ENCODE data around the gene DAB2IP.
"Not testable (repeated sequence)": the region's sequence is repeated elsewhere in the genome, so short reads cannot be mapped to it uniquely, and the experiment has no call there.

DAB2IP gene

DNA sequence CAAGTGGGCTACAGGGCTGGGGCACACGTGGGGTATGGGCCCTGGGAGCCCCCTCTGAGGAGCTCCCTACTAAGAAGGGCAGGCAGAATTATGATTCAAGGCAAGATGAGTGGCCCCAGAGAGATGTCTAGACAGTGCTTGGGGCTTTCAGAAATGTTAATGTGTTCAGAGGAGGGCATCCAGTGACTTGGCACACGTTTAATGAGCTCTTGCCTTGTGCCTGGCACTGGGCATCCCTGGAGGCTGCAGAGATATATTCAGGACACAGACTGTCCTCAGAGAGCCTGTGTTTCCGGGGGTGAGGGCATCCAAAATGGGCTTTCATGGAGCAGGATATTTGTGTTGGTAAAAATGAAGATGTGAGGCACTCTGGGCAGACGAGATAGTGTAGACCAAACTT, 25.4 kb upstream of the DAB2IP start:
- DNase-seq (ENCODE audit: low read depth), result no peak

DNA sequence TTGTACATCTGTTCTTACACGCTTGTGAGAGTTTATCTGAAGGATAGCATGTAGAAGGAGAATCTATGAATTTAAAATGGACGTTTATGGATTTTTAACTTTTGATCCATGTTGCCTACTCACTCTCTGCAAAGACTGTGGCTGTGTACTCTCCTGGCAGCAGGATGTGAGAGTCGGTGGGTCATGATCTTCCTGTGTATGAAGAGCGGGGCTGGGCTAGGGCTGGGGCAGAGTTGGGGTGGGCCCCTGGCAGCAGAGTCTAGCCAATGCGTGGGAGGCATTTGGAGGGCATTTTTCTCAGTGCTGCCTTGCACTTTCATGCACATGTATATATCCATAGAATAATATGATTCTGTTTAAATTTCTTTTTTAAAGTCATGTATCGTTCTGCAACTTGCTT, 24.0 kb upstream of the DAB2IP start:
- no peak for DNase-seq (ENCODE audit: low read depth)

DNA sequence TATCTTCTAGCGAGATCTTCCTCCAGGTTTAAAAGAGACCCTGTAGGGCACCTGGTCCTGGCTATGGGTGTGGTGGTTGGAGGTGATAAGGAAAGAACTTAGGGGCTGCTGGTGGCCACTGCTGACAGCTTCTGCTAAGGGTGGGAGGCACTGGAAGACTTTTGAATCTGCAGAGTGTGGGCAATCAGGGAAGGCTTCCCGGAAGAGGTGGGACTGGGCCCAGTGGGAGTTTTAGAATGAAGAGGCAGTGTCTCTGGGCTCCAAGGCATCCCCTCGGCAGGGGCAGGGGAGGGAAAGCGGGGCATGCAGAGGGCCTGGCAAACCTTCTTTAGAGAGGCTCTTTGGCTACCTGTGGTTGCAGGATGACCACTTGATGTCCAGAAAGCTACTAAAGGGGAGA, 23.0 kb upstream of the DAB2IP start:
- no peak for DNase-seq (ENCODE audit: low read depth)

DNA sequence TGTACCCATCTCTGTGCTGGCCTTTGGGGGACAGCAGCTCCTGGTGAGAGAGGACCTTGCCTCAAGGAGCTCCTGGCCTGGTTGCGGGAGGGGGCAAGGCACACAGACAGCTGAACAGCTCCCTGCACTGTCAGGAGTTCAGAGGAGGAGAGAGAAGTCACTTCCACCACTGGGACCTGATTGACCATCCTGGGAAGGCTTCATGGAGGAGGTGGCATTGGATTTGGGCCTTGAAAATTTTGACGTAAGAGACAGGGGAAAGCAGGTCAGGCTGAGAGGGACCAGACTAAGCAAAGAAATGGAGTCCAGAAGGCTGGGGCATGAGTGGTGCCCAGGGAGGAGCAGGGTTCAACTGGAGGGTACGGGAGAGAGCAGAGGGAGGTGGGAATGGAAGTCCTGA, 20.3 kb upstream of the DAB2IP start:
- DNase-seq (ENCODE audit: low read depth), result no peak

DNA sequence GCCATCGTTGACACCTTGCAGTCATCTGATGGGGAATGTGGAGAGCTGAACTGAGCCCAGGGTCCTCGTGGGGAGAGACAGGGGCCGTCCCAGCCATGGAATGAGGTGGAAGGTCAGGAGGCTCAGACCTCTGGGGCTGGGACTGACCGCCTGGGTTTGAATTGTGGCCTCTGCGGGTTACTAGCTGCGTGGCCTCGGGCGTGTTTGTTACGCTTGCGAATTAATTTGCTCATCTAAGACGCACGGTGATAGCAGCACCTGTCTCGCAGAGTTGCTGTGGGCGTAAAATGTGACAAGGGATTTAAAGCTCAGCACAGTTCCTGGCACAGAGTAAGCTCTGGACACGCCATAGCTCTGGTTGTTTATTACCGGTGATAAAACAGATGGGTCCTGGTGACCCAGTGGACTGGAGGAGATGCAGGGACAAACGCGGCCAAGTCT, 19.4 kb upstream of the DAB2IP start:
- DNase-seq (ENCODE audit: low read depth), result no peak

DNA sequence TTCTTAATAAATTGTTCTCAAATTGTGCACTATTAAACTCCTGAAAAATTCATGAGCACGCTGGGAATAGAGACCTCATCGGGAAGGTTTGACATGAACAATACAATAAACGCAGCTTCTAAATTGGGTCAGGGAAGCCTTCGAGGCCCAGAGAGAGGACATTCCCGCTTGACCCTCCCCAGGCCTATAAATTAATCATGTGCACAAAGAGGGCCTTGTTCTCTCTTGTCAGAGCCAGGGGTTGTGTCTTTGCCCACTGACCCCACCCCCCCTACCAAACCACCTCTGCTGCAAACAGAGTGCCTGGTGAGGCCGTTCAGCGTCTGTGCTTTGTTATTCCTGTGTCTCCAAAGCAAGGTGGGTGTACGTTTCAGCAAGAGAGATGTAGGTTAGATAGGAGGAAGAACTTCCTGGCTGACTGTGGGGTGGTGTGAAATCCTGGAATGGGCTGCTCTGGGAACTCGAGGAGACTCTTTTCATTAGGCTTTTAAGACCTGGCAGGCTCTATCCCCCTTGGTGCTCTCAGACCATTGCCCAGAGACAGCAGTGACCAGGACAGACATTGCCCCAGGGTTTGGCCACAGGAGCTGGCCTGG, 18.2 kb upstream of the DAB2IP start:
- DNase-seq (ENCODE audit: low read depth), result no peak

DNA sequence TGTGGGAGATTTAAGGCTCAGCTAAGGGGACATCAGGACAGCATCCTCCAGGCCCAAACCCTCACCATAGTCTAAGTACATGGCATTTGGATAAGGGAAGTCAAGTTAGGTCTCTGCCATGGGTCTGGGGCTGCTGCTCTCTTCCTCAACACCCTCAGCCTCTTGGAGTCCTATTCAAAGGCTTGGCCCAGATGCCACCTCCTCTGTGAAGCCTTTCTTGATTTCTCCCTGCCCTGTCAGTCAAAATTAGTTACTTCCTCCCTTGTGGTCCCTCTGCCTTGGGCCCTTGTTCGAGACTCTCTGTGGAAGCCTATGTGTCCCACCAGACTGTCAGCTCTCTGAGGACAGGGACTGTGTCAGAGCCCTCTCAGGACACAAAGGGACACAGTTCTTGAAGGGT, 17.7 kb upstream of the DAB2IP start:
- no peak for DNase-seq (ENCODE audit: low read depth)

DNA sequence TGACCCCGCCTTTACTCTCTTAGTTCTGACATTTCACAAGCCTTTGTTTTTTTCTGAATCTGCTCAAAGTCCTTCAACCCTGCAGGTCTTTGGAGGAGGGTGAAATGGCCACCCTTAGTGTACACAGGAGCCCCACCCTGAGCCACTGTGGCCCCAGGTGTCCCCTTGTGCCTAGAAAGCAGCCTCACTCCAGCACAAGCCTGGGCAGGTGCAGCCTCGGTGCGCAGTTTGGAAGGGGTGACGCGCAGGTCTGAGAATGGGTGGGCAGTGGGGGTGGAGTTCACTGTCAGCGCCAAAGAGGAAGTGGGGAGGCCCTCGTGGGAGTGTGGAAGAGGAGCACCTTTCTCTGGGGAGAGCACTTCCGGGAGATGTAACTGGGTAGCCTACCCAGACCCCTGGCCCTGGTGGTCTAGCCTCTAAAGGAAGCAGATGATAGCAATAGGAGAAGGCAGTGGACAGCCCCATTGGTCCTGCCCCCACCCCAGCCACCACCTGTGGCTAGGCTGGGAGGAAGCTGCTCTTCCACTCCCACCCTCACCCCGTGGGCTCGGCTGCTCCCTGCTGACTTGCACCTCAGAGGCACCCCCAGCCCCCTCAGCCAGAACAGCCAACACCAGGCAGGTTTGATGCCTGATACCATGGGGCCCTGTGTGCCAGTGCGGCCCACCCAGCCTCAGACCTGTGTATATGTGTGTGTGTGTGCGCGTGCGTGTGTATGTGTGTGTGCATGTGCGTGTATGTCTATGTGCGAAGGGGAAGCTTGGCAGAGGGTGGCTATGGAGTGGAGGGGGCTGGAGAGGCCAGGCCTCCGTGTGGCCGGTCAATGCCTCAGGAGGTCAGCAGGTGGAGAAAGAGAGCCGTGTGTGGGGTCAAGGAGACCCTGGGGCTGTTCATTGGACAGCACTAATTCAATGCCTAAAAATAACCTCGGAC, 16.8 kb upstream of the DAB2IP start:
- no peak for DNase-seq (ENCODE audit: low read depth)

DNA sequence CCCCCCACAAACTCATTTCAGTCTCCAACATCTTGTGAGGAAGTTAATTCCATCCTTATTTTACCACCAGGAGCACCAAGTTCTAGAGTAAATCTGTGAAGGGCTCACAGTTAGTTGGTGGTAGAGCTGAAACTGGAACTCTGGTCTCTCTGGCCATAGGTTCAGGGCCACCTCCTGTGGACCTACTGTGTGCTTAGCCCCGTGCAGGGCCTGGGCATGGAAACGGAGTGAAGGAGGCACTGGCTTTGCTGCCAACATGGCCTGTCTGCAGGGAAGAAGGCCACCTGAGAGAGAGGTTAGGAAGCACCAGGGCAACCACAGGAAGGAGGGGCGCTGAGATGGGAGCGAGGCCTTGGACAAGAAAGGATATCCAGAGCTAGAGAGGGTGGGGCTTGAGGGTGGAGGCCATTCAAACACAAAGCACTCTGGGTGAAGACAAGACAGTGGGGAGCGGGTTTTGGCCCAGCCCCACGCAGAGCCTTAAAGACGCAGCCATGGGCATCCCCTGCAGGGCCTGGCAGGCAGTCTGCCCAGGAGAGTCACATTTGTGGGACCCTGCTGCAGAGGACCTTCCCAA, 16.0 kb upstream of the DAB2IP start:
- DNase-seq (ENCODE audit: low read depth), result no peak

DNA sequence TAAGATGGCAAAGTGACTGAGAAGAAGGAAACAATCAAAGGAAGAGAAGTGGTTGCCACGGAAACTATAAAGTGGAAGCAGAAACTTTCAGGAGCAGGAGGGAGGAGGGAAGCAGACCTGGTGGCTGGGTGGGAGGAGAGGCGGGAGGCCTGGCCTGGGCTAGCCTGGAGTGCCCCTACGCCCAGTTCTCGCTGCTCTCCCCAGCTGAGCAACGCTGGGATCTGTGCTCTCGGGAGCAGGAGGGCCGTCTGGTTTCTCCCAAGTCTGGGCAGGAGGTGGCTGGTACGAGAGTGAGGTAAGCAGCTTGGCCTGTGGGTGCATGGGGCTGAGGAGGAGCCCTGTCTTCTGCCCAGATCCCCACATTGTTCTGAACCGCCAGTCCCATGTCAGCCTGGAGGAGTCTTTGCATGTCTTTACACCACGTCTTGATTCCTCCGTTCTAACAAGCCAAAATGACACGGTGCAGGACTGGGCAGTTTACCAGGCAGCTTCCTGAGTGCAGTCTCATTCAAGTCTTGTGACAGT, 15.0 kb upstream of the DAB2IP start:
- no peak for DNase-seq (ENCODE audit: low read depth)

DNA sequence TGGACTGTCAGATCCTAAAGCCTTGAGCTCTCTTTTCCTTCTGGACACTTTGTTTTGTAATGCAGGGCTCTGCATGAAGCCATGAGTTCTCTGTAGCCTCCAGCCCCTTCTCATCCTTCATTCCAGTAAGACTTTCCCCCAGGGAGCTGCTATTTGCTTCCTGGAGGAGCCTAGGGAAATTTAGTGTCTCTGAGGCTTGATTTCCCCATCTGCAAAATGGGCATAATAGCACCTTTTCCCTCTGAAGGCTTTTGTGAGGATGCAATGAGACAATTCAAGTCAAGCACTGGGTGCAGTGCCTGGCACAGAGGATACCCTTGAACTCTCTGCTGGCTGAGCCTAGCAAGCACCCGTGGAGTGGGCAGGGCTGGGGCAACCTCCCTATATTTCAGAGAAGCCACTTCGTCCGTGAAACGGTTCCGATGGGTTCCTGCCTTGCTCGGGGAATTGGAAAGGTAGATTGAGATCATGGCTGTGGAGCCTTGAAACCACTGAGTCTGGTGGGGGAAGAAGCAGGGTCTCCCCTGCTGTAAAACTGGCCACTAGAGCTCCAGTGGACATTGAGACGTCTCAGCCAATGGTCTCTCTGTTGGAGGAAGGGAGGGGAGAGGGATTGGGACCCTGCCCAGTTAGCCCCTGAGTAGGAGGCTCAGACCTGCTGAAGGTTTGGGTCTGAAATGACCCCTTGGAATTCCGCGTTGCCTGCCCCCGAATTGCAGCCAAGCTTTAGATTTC, 14.3 kb upstream of the DAB2IP start:
- no peak for DNase-seq (ENCODE audit: low read depth)

DNA sequence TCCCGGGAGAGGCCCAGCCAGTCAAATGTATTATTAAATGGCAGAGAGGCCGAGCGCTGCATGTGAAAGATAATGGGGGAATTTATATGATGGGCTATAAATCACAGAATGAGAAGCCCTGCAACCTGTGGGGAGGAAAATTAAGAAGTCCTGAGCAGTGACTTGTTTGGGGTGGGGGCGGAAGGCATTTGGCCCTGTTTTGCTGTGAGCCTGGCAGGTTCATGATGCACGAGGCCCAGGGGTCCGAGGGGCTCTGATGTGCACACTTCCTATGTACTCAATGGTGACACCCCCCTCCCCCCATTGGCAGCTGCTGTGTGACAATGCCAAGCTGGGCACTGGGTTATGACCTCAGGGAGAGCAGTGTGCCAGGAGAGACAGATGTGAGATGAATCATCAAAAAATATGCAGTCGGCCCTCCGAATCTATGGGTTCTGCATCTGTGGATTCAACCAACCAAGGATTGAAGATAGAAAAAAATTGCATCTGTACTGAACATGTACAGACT, 13.7 kb upstream of the DAB2IP start:
- DNase-seq (ENCODE audit: low read depth), result no peak

DNA sequence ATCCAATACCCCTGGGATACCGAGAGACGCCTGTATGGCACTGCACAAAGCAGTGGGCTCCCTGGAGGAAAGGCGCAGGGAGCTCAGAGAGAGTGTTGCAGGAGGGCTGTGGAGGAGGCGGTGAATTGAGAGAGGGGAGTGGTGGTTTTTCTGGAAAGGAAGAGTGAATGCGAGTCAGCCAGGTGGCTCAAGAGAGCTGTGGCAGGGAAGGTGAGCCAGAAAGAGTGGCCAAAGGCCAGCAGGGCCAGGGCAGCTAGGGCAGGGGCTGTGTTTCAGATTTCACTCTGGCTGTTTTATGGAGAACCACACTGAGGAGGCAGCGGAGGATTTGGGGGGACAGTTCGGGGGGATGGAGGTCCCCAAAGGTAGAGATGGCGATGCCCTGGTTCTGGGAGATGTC, 13.0 kb upstream of the DAB2IP start:
- no peak for DNase-seq (ENCODE audit: low read depth)

DNA sequence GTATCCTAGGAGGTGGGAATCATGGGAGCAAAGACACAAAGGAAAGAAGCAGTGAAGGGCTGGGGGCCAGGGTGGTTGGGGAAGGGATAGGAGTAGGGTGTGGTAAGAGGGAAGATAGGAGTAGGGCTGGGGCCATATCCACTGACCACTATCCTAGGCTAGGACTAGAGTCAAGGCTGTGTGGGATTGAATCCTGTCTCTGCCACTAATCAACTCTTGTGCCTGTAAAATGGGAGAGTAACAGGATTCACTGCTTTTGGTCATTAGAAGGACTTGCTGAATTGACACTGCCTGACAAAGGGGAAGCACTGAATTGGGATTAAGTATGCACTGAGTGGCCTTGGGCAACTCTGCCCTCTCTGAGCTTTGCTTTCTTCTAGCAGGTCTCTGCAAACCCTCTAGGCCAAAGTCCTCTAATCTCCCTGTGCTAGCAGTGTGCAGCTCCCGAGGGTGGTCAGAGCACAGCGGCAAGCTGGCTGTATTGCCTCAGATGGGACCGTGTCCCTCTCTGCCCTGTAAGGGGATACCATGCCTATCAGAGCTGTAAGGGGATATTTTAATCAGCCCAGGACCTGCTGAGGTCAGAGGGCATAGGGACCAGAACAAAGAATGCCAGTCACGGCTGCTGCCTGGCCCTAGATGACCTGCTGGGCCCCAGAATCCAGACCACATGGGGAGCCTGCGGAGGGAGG, 12.4 kb upstream of the DAB2IP start:
- DNase-seq (ENCODE audit: low read depth), result no peak

DNA sequence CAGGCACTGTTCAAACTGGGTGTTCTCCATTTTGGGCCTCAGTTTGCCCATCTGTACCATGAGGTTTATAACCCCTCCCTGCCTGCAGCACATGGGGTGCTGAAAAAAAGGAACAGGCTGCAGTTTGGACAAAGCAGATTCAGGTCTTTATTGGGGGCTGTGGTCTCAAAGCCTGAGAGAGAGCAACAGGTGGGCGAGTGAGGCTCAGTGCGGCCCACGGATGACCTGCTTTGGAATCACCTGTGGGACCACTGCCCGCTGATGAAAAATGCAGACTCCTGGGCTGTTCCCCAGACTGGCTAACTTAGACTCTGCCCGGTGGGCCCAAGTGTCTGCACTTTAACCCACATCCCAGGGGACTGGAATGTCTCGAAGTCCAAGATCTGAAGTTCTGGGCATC, 11.8 kb upstream of the DAB2IP start:
- no peak for DNase-seq (ENCODE audit: low read depth)

DNA sequence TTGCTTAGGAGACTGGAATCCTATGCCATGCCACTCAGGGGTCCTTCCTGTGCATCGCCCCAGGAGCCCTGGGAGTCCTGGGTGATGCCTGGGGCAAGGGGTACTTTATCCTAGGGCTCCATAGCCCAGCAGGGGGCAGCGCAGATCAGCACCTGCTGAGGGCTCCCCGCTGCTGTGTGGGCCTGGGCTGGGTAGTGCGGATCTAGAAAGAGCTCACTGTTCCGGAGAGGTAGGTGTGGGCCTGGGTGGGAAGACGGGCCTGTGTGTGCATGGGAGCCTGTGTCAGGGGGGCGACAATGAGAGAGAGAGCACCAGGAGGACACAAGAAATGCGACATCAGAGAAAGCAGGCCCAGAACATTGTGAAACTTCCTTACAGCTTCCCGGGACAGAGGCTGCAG, 11.4 kb upstream of the DAB2IP start:
- DNase-seq (ENCODE audit: low read depth), result no peak

DNA sequence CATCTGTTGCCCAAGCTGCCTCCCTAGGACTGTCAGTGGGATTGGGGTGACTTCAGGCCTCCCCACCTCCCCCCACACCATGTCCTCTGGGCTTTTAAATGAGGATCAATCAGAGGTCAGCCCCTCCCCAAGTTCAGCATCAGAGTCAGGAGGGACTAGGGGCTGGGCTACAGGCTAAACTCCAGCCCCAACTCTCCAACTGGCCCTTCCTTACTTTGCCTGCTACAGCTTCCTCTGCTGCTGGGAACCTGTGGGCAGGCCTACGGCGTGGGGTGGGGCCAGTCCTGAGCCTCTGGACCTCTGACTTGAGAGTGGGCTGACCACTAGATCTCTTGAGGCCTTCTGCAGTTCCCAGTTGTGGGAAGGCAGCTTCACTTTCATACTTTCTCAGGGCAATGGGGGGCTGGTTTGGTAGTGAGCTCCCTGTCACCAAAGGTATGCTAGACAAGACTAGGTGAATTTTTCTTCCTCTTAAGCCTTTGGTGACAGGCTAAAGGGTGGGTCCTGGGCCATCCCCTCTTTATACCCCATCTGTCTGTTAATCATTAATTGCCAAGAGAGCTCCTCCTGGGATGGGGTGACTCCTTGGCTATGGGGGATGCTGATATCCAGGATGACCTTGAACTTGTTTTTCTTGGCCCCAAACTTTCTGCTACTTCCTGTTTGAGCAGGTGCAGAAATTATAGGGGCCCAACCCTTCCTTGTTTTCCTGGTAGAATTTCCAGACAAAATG, 10.8 kb upstream of the DAB2IP start:
- no peak for DNase-seq (ENCODE audit: low read depth)

DNA sequence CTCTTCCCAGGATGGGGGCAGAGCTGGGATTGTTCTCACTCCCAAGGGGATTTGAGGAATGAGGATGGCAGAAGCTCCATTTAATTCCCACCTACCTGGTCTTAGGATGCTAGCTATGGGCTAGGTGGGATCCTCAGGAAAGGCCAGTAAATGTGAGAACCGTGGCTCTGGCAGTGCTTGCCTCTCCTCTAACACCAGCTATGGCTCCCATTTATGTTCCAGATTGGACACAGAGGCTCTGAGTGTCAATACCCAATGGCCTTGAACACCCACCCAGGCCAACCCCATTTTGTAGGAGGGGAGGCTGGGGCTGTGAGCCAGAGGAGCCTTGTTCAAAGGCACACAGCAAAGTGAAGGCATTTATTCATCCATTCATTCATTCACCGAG, 10.2 kb upstream of the DAB2IP start:
- DNase-seq (ENCODE audit: low read depth), result no peak

DNA sequence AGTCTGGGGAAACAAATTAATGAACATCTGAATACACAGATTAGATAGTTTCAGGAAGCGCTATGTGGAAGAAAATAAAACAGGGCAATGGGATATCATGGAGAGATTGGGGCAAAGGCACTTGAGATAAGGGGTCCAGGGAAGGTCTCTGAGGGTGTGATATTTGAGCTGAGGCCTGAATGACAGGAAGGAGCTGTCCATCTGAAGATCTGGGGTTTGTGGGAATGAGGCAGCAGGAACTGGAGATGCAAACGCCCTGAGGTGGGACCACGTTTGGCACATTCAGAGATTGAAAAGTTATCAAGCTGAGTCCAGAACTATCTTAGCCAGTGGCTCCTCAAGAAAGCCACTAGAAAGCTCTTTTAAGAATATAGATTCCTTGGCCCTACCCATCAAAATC, 8.7 kb upstream of the DAB2IP start:
- DNase-seq (ENCODE audit: low read depth), result no peak

DNA sequence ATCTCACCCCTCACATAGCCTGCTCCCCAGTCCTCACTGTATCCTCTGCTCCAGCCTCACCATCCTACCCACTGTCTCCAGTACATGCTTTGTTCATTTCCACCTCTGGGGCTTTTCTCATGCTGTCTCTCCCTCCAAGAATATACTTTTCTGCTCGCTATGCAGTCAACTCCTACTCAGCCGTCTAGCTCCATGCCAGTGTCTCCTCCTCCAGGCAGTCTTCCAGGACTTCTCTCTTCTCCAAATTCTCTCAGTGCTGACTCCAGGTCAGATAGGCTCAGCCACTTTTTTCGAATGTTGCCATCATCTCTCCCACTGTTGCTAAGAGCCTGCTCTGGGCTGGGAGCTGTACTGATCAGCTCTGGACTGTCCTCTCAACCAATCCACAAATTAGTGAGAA, 8.0 kb upstream of the DAB2IP start:
- DNase-seq (ENCODE audit: low read depth), result no peak

DNA sequence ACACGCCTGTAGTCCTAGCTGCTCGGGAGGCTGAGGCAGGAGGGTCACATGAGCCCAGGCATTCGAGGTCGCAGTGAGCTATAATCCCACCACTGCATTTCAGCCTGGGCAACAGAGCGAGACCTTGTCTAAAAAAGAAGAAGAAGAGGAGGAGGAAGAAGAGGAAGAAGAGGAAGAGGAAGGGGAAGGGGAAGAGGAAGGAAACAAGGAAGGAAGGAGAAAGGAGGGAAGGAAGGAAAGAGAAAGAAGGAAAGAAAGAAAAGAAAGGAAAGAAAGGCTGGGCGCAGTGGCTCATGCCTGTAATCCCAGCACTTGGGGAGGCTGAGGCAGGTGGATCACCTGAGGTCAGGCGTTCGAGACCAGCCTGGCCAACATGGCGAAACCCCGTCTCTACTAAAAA, 7.4 kb upstream of the DAB2IP start:
- not testable (repeated sequence) for DNase-seq (ENCODE audit: low read depth)

Data from stimulated activated CD8-positive, alpha-beta memory T cell treated with anti-CD3 and anti-CD28 coated beads, Interleukin-12 subunit alpha, Interleukin-12 subunit beta, amount 100 ng/mL, for 1 hour (primary cell).